GM12878 (cell line): ENCODE results near the gene KIAA1328. TPM values are rescaled to one million over a fixed set of nuclear protein-coding genes. Genes with fewer than 3 reads are reported as not detected.

ENCODE experiments used
- ATAC-seq: fragments of 200-7000 bp; cut with Tn5 transposase; 3 replicates; pipeline ENCODE4 v1.9.1; 2020; ENCODE audit warnings: mild to moderate bottlenecking, moderate library complexity
- BruUV-seq: library from RNA; stranded (reverse); fragments of 400-500 nt; replicated peaks from 2 replicates; lab custom pipeline; 2021; lab: Mats Ljungman, UMichigan
- CTCF ChIA-PET: fragments of 300-600 bp; sonication (Branson Sonifier 250); formaldehyde crosslinking; extraction: SDS; loops from one replicate; lab custom pipeline; 2021; ENCODE audit warnings: inconsistent platforms; lab: Yijun Ruan, JAX
- POLR2A ChIA-PET: fragments of 350-600 bp; formaldehyde crosslinking; extraction: SDS; loops from one replicate; lab custom pipeline; 2021; ENCODE audit warnings: inconsistent platforms; lab: Charles Lee
- RAD21 ChIA-PET: fragments of 300-600 bp; sonication (Branson Sonifier 250); formaldehyde crosslinking; loops from one replicate; lab custom pipeline; 2023; ENCODE audit warnings: antibody characterized with exemption; ENCODE audit not compliant: unreplicated experiment; lab: Charles Lee
- SMC1A ChIA-PET: fragments of 300-600 bp; sonication (Branson Sonifier 250); formaldehyde crosslinking; loops from one replicate; lab custom pipeline; 2023; ENCODE audit not compliant: unreplicated experiment, uncharacterized antibody; lab: Charles Lee
- DNase-seq: peaks from one replicate; pipeline ENCODE4 v3.0.0-alpha.2; 2011; ENCODE audit warnings: low read depth, low spot score
- FAIRE-seq: peaks from 3 replicates; lab custom pipeline; 2011; peaks lifted over from hg19 to GRCh38; lab: Jason Lieb, UNC
- H2AFZ ChIP-seq: 2 replicates; pipeline ENCODE4 v1.6.0; 2011; ENCODE audit warnings: low read depth, low read length, control low read depth; ENCODE audit not compliant: control insufficient read depth
- H3K27ac ChIP-seq: 2 replicates; pipeline ENCODE4 v1.5.1; 2011; ENCODE audit warnings: control low read depth; ENCODE audit not compliant: control insufficient read depth, insufficient read depth
- H3K27me3 ChIP-seq, 2 experiments: replicated peaks in 1 of 2; 2 replicates each; pipeline versions ENCODE4 v1.6.0 to v1.6.1; 2011; ENCODE audit warnings: low read length in 1 of 2; ENCODE audit not compliant: control insufficient read depth in 2 of 2, insufficient read depth in 2 of 2
- H3K36me3 ChIP-seq, 2 experiments: 2 replicates each; pipeline ENCODE4 v1.5.1; 2011; ENCODE audit warnings: low read length in 1 of 2; ENCODE audit not compliant: control insufficient read depth in 2 of 2, insufficient read depth in 2 of 2
- H3K4me1 ChIP-seq: 2 replicates; pipeline ENCODE4 v1.6.1; 2011; ENCODE audit warnings: mild to moderate bottlenecking, low read length, moderate library complexity, mixed read lengths; ENCODE audit not compliant: control insufficient read depth, insufficient read depth
- H3K4me2 ChIP-seq: 2 replicates; pipeline ENCODE4 v1.6.0; 2011; ENCODE audit warnings: control low read depth; ENCODE audit not compliant: control insufficient read depth, insufficient read depth
- H3K4me3 ChIP-seq: fragments of 200-600 bp; sonication (generic); 2 replicates; pipeline ENCODE4 v1.5.1; 2016
- H3K79me2 ChIP-seq: 2 replicates; pipeline ENCODE4 v1.6.0; 2011; ENCODE audit warnings: low read length; ENCODE audit not compliant: control insufficient read depth, insufficient read depth
- H3K9ac ChIP-seq: 2 replicates; pipeline ENCODE4 v1.8.0; 2011; ENCODE audit warnings: low read length, control low read depth, mixed read lengths; ENCODE audit not compliant: control insufficient read depth, insufficient read depth
- H3K9me3 ChIP-seq: replicated peaks from 3 replicates; pipeline ENCODE4 v1.5.1; 2011; ENCODE audit warnings: mild to moderate bottlenecking, low read length; ENCODE audit not compliant: control insufficient read depth, insufficient read depth
- H4K20me1 ChIP-seq: 2 replicates; pipeline ENCODE4 v1.6.0; 2011; ENCODE audit not compliant: control insufficient read depth, insufficient read depth
- ASH2L ChIP-seq: fragments of 300-600, 200-600 bp; sonication (generic); IDR thresholded peaks from 2 replicates; pipeline ENCODE4 v1.6.1; 2017; ENCODE audit warnings: low read depth, mild to moderate bottlenecking, borderline replicate concordance
- BRCA1 ChIP-seq: IDR thresholded peaks from 2 replicates; pipeline ENCODE4 v1.6.1; 2011; ENCODE audit warnings: low read depth, low read length, improper control_type of control experiment
- YY1 ChIP-seq: IDR thresholded peaks from 2 replicates; pipeline ENCODE4 v1.6.1; 2011; ENCODE audit warnings: low read depth, mild to moderate bottlenecking, low read length
- WGBS: methylation state at CpG from one replicate; pipeline ENCODE4 v1.1.6; 2016; ENCODE audit warnings: low lambda C conversion rate; ENCODE audit not compliant: insufficient replicate concordance, insufficient coverage; ENCODE audit errors: missing lambda C conversion rate; 5-methylcytosine and 5-hydroxymethylcytosine counted together
- in situ Hi-C: fragments of 300-500 bp; cut with MboI; formaldehyde crosslinking; loops from 9 replicates; pipeline ENCODE4 v1.14.3; 2018; ENCODE audit warnings: mixed read lengths
- intact Hi-C: fragments of 100-400 bp; cut with micrococcal nuclease; formaldehyde crosslinking; loops from one replicate; pipeline ENCODE4 v1.14.2; 2022; ENCODE audit not compliant: unreplicated experiment
- polyA plus RNA-seq, 11 experiments: library from polyadenylated mRNA; depleted of rRNA in 4 of 11; unstranded in 6 of 11; stranded (reverse) in 5 of 11; fragments of >200 nt; fragmentation: Nextera tagmentation in 4 of 11; fragmentation: Illumina TruSeq in 1 of 11; extraction: Ambion mirVana in 4 of 11; extraction: Trizol in 1 of 11; gene quantifications; 1 replicate in 1 of 11; 2 replicates in 10 of 11; pipeline versions ENCODE4 v1.2.1 to v1.2.3, GENCODE V29; 2011 to 2016; ENCODE audit warnings: inconsistent platforms in 2 of 11, missing spikeins in 2 of 11, low read depth in 1 of 11
- total RNA-seq, 4 experiments: library from RNA; depleted of rRNA in 3 of 4; stranded (reverse); fragments of >200 nt in 3 of 4; fragmentation: Illumina TruSeq in 1 of 4; extraction: Trizol in 1 of 4; gene quantifications; 2 replicates each; pipeline versions ENCODE4 v1.2.1 to v1.2.3, GENCODE V29; 2013 to 2021
- TF ChIP-seq, protein P1 (sequence below): fragments of 450-650 bp; formaldehyde crosslinking; IDR thresholded peaks from 2 replicates; pipeline ENCODE4 v1.4.0; 2022; ENCODE audit warnings: mild to moderate bottlenecking, moderate library complexity
- TF ChIP-seq, protein P2 (sequence below): IDR thresholded peaks from 2 replicates; pipeline ENCODE4 v1.6.1; 2012; ENCODE audit warnings: improper control_type of control experiment, low read depth, low read length; ENCODE audit not compliant: insufficient replicate concordance

KIAA1328 gene
- total and polyA plus RNA-seq, 10 of the 15 experiments (the other 5 are each of a cell fraction or from before 2014, with no cell fraction given) = 3.1 to 7.1 (median 4.6) TPM

DNA sequence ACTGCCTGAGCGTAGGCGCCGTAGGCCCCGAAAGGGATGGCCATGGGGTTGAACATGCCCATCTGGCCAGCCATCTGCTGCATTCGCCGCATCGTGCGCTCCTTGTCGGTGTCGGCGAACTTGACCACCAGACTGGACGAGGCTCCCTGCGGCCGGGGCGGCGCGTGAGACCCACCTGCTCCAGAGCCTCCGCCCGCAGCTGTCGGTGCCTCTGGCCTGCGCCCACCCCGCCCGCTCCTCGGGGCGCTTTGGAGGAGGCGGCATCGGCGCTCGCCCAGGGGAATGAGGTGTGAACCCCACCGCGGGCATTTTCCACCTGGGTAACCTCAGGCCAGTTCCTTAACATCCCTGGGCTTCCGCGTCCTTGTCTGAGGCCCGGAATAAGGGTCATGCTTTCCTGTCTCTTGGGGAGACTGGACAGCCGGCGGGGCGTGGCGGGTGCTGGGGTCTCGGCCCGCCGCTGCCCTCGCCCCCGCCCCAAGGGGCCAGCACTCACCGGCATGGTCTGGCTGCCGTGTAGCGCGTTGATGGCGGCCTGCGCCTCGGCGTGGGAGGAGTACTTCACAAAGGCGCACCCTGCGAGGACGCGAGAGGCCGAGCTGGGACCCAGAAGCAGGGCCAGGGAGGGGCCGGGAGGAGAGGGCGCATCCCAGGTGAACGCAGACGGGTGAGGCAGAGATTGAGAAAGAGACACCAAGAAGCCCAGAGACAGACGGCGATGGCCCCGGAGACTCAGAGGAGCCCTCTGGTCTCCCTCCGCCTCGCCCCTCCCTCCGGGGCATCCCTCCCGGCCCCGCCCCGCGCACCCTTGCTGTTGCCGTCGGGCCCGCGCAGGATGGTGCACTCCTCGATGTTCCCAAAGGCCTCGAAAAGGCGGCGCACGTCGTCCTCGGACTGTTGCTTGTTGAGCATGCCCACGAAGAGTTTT is 445.6 kb downstream of the KIAA1328 start:
- SMC1A ChIA-PET = no interaction called here

DNA sequence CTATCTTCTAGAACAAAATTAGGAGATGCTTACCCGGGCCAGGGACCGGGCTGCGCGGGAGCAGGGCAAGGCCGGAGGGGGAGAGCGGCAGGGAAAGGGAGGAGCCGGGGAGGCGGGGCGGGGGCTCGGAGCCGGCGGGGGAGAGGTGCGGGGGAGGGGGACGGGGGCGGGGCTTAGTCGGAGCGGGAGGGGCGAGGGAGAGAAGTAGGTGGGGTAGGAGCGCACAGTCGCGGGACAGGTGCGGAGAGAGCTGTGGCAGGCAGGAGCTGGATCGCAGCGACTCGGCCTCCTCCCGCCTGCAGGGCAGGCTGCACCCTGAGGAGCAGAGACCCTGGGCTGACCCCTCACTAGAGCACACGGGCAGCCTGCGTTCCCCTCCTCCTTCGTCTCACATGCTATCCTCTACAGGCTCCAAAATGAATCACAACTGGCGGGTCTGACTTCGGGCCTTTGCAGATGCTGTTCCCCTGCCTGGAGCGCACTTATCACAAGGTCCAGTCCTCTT is 446.4 kb downstream of the KIAA1328 start:
- RAD21 ChIA-PET = no interaction called here
- SMC1A ChIA-PET = no interaction called here
- no TSS peak for BruUV-seq
- no peak for TF ChIP-seq ASH2L
- no peak for TF ChIP-seq YY1
- TF ChIP-seq, protein P1, sequence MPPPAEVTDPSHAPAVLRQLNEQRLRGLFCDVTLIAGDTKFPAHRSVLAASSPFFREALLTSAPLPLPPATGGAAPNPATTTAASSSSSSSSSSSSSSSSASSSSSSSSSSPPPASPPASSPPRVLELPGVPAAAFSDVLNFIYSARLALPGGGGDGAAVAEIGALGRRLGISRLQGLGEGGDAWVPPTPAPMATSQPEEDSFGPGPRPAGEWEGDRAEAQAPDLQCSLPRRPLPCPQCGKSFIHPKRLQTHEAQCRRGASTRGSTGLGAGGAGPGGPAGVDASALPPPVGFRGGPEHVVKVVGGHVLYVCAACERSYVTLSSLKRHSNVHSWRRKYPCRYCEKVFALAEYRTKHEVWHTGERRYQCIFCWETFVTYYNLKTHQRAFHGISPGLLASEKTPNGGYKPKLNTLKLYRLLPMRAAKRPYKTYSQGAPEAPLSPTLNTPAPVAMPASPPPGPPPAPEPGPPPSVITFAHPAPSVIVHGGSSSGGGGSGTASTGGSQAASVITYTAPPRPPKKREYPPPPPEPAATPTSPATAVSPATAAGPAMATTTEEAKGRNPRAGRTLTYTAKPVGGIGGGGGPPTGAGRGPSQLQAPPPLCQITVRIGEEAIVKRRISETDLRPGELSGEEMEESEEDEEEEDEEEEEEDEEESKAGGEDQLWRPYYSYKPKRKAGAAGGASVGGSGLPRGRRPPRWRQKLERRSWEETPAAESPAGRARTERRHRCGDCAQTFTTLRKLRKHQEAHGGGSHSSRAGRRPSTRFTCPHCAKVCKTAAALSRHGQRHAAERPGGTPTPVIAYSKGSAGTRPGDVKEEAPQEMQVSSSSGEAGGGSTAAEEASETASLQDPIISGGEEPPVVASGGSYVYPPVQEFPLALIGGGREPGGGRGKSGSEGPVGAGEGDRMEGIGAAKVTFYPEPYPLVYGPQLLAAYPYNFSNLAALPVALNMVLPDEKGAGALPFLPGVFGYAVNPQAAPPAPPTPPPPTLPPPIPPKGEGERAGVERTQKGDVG = no peak
- TF ChIP-seq, protein P2, sequence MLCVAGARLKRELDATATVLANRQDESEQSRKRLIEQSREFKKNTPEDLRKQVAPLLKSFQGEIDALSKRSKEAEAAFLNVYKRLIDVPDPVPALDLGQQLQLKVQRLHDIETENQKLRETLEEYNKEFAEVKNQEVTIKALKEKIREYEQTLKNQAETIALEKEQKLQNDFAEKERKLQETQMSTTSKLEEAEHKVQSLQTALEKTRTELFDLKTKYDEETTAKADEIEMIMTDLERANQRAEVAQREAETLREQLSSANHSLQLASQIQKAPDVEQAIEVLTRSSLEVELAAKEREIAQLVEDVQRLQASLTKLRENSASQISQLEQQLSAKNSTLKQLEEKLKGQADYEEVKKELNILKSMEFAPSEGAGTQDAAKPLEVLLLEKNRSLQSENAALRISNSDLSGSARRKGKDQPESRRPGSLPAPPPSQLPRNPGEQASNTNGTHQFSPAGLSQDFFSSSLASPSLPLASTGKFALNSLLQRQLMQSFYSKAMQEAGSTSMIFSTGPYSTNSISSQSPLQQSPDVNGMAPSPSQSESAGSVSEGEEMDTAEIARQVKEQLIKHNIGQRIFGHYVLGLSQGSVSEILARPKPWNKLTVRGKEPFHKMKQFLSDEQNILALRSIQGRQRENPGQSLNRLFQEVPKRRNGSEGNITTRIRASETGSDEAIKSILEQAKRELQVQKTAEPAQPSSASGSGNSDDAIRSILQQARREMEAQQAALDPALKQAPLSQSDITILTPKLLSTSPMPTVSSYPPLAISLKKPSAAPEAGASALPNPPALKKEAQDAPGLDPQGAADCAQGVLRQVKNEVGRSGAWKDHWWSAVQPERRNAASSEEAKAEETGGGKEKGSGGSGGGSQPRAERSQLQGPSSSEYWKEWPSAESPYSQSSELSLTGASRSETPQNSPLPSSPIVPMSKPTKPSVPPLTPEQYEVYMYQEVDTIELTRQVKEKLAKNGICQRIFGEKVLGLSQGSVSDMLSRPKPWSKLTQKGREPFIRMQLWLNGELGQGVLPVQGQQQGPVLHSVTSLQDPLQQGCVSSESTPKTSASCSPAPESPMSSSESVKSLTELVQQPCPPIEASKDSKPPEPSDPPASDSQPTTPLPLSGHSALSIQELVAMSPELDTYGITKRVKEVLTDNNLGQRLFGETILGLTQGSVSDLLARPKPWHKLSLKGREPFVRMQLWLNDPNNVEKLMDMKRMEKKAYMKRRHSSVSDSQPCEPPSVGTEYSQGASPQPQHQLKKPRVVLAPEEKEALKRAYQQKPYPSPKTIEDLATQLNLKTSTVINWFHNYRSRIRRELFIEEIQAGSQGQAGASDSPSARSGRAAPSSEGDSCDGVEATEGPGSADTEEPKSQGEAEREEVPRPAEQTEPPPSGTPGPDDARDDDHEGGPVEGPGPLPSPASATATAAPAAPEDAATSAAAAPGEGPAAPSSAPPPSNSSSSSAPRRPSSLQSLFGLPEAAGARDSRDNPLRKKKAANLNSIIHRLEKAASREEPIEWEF = no peak

More for the DNA sequence above, 445.6 kb downstream of the KIAA1328 start:
- no peaks in the 10 kb centered on the region; a peak in 2 of 4 replicates for H3K27me3 ChIP-seq
- ChIA-PET POLR2A (no interaction called here), RAD21 (no interaction called here), CTCF (no interaction called here)
- intact Hi-C loops (no loop called here), in situ Hi-C loops (no loop called here)
- no peak overlapping the region for H3K27ac ChIP-seq
- H3K4me3 ChIP-seq = no peak overlapping the region
- H3K9me3 ChIP-seq = no peaks in the 10 kb centered on the region; the same call in 2 of the 3 replicates
- no peak overlapping the region for H2AFZ ChIP-seq
- H3K79me2 ChIP-seq = no peaks in the 10 kb centered on the region
- BruUV-seq = no TSS peak
- DNase-seq (no peak), FAIRE-seq (no peak), ATAC-seq (no peak)
- 70% methylated on average over 51 of the region's 82 CpGs for WGBS
- no peak for TF ChIP-seq BRCA1
- no peaks in the 10 kb centered on the region for H4K20me1 ChIP-seq
- no peaks in the 10 kb centered on the region for H3K4me1 ChIP-seq
- H3K4me2 ChIP-seq = no peak overlapping the region
- H3K9ac ChIP-seq = no peak overlapping the region
- no peaks in the 10 kb centered on the region for H3K36me3 ChIP-seq

More for the DNA sequence above, 446.4 kb downstream of the KIAA1328 start:
- Histone ChIP-seq H3K4me2 (no peak overlapping the region), H3K4me1 (no peaks in the 10 kb centered on the region), H3K9ac (no peak overlapping the region), H4K20me1 (no peaks in the 10 kb centered on the region), H3K27me3 (no peaks in the 10 kb centered on the region; a peak in 2 of 4 replicates), H3K79me2 (no peaks in the 10 kb centered on the region), H3K9me3 (no peaks in the 10 kb centered on the region; the same call in 2 of the 3 replicates), H3K27ac (no peak overlapping the region), H3K36me3 (no peaks in the 10 kb centered on the region), H2AFZ (no peak overlapping the region), H3K4me3 (no peak overlapping the region)
- ChIA-PET POLR2A (no interaction called here), CTCF (no interaction called here)
- FAIRE-seq (no peak), DNase-seq (no peak), ATAC-seq (no peak)
- intact Hi-C loops (no loop called here), in situ Hi-C loops (no loop called here)
- 65% methylated on average over 8 of the region's 32 CpGs for WGBS
